GM11168 (cell line): ENCODE measurements around the gene RMND5B.
"Not testable (repeated sequence)": the region's sequence is repeated elsewhere in the genome, so short reads cannot be mapped to it uniquely, and the experiment has no call there.

Source experiments
- in situ Hi-C: fragments of 300-500 bp; cut with MboI; formaldehyde crosslinking; loops from one replicate; pipeline ENCODE4 v1.12.0; 2022; ENCODE audit warnings: low sequenced_read_pairs; ENCODE audit not compliant: unreplicated experiment

RMND5B gene

DNA sequence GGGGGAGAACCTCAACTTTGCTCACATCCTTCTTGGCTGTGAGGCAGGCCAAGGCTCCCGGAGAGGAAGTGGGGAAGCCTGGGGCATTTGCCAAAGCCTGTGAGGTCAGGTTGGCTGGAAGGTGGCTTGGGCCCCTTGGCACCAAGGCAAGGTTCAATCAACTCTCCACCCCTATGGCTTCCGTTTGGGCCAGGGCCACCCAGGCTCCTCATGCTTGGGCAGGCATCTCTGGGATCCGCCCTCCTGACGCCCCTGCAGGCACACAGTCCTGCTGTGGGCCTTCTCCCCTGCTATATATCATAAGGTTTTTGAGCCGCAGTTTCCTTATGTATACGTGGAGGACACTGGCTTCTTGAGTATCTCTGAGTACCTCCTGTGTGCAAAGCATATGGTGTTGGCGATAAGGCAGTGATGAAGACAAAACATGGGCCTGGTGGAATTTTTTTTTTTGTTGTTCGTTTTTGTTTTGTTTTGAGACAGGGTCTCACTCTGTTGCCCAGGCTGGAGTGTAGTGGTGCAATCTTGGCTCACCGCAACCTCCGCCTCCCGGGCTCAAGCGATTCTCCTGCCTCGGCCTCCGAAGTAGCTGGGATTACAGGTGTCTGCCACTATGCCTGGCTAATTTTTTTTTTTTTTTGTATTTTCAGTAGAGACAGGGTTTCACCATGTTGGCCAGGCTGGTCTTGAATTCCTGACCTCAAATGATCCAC is 3.4 kb upstream of the RMND5B start:
- in situ Hi-C loops: not testable (repeated sequence)

DNA sequence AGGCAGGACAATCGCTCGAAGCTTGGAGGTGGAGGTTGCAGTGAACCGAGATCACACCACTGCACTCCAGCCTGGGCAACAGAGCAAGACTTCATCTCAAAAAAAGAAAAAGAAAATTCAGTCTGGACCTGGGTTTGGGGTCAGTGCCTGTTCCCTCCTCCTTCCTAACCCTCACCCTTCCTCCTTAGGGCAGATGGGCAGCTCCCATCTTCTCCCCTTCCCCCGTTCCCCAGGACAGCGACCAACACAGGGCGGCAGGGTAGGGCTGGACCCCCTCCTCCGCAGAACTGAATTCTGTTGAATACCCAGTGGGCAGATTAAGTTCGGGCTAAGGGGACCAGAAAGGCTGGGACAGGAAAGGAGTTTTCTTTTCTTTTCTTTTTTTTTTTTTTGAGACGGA is 1.5 kb upstream of the RMND5B start:
- in situ Hi-C loops: no loop called here

DNA sequence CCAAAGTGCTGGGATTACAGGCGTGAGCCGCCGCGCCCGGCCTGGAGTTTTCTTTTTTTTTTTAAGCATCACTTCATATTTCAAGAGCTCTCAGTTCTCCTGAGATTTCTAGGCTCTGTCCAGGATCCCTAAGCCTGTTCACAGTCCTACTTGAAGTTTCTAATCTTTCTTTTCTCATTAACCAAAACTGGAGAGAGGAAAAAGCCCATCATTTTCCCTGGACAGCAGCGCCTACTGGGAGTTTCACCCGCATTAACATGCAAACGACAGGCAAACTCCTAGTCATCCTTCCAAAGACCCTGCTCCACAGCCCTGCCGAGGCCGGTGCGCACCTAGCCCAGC is 609 bp upstream of the RMND5B start:
- in situ Hi-C loops: not testable (repeated sequence)

DNA sequence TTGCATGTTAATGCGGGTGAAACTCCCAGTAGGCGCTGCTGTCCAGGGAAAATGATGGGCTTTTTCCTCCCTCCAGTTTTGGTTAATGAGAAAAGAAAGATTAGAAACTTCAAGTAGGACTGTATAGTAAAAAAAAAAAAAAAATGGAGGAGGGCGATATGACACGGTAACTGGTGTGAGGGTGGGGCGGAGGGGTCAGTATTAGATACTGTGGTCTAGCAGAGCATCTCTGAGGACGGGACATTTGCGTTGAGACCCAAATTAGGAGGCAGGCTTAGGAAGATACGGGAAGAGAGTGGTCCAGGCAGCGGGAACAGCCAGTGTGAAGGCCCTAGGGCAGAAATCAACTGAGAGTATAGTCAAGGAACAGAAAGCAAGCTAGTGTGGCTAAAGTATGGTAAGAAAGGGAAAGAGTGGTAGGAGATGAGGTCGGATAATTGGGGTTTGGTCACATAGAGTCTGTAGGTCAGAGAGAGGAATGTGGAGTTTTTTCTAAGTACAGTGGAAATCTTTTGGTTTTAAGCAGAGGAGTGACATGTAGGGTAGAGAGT is 707 bp downstream of the RMND5B start:
- in situ Hi-C loops: no loop called here

DNA sequence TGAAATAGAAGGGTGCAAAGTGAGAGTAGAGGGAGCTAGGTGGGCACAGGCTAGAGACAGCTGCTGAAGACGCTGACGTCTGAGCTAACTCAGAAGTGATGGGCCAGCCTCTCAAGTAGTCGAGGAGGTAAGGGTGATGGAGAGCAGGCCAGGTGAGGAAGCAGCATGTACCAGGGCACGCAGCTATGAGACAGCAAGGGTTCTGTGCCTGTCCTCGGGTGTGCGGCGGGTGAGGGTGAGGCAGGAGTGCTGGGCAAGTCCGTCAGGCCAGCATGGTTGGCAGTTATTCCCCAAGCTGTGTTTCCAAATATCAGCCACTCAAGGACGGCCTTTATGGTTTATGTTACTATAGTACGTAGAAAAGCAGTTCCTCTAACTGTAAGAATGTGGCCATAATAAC is 6.2 kb downstream of the RMND5B start:
- in situ Hi-C loops: no loop called here

DNA sequence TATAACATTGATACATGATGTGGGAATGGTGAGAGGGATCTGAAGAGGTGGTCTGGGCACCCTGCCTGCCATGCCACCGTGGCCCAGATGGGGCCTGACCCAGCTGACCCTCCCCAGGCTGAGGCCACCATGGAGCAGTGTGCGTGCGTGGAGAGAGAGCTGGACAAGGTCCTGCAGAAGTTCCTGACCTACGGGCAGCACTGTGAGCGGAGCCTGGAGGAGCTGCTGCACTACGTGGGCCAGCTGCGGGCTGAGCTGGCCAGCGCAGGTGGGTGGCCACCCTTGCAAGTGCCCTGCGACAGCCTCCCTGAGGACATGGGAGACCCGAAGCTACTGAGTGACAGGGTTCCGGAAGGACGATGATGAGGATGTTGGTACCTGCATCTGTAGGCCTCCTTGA is 7.2 kb downstream of the RMND5B start:
- in situ Hi-C loops: no loop called here

DNA sequence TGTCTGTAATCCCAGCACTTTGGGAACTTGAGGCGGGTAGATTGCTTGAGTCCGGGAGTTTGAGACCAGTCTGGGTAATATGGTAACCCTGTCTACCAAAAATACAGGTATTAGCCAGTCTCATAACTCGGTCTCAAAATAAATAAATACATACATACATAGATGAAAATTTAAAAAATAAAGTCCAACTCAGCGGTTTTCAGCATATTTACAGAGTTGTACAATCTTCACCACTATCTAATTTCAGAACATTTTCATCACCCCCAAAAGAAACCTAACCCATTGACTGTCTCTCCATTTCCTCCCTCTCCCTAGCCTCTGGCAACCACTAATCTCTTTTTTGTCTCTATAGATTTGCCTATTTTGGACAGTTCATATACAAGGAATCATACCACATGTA is 10.7 kb downstream of the RMND5B start:
- in situ Hi-C loops: loop anchor here (10.0 kb wide), 1 partner anchor 67 kb away; no protein-coding TSS in a partner anchor

DNA sequence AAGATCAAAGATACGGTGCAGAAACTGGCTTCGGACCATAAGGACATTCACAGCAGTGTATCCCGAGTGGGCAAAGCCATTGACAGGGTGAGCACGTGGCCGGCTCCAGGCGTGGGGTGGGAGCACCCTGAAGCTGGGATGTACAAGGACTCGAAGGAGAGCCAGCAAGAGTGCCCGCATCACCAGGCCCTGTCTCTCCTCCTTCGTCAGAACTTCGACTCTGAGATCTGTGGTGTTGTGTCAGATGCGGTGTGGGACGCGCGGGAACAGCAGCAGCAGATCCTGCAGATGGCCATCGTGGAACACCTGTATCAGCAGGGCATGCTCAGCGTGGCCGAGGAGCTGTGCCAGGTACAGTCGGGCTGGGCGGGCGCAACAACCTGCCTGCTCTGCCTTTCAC is 11.8 kb downstream of the RMND5B start:
- in situ Hi-C loops: loop anchor here (10.0 kb wide), 1 partner anchor 68 kb away; no protein-coding TSS in a partner anchor

DNA sequence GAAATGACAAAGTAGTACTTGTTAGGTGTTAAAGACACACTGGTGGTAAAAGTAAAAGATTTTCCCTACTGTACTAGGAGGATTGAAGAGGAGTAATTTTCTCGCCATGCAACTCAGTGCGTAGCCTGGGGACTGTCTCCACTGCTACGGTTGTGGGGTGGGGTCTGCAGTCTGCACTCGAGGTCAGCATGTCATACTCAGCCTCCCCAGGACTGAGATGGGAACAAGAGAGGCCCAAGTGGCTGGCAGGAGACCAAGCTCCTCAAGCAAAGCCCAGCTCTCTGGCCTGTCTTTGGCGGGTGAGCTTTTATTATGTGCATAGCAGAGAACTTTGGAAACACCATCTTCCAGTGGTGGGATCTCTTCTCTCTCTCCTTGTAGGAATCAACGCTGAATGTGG is 12.4 kb downstream of the RMND5B start:
- in situ Hi-C loops: loop anchor here (10.0 kb wide), 1 partner anchor 68 kb away; no protein-coding TSS in a partner anchor

DNA sequence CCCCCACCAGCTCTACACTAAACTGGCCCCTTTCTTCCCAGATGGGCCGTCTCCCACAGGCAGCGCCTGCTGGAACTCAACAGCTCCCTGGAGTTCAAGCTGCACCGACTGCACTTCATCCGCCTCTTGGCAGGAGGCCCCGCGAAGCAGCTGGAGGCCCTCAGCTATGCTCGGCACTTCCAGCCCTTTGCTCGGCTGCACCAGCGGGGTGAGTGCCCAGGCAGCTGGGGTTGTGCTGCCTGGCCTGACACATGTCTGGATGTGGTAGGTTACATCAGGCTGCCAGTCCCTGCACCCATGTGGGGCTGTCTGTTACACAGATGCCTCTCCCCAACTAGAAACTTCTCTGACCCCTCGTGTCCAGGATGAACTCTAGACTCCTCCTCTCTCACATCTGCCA is 13.1 kb downstream of the RMND5B start:
- in situ Hi-C loops: loop anchor here (10.0 kb wide), 1 partner anchor 69 kb away; no protein-coding TSS in a partner anchor

DNA sequence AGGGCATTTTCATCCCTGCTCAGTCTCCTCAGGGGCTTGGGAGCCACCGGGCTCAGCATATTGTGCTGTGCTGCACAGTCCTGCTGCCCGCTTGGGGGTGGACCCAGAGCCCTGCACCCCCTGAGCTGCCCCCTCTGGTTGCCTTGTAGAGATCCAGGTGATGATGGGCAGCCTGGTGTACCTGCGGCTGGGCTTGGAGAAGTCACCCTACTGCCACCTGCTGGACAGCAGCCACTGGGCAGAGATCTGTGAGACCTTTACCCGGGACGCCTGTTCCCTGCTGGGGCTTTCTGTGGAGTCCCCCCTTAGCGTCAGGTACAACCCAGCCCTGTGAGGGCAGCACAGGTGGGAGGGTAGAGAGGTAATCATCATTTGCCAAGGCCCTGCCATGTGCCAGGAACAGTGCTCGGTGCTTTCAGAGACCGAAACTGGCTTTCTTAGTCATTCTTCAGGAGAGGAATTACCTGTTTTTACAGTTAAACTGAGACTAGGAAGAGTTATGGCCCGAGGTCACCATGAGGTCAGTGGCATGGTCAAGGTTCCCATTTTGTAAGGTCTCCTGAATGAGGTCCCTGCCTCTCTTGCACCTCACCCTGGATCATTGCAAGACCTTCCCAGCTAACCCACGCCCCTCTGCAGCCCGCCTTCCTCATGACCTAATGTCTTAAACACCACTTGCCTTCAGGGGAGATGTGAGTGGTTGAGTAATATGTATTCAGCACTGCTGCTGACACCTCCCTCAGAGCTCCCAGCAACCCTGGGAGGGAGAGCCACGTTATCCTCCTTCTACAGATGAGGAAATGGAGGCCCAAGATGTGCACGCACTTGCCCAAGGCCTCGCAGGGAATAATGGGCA is 15.4 kb downstream of the RMND5B start:
- in situ Hi-C loops: loop anchor here (10.0 kb wide), 1 partner anchor 71 kb away; no protein-coding TSS in a partner anchor

DNA sequence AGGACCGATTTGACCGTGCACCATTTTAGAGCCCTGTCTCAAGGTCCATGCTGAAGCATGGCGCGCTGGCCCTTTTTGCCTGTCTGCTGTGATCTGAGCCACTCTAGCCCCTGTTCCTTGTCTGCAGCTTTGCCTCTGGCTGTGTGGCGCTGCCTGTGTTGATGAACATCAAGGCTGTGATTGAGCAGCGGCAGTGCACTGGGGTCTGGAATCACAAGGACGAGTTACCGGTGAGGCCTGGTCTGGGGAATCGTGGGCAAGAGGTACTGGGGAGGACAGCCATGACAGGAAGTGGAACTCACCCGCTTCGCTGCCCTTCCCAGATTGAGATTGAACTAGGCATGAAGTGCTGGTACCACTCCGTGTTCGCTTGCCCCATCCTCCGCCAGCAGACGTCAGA is 16.6 kb downstream of the RMND5B start:
- in situ Hi-C loops: loop anchor here (10.0 kb wide), 1 partner anchor 73 kb away; no protein-coding TSS in a partner anchor

DNA sequence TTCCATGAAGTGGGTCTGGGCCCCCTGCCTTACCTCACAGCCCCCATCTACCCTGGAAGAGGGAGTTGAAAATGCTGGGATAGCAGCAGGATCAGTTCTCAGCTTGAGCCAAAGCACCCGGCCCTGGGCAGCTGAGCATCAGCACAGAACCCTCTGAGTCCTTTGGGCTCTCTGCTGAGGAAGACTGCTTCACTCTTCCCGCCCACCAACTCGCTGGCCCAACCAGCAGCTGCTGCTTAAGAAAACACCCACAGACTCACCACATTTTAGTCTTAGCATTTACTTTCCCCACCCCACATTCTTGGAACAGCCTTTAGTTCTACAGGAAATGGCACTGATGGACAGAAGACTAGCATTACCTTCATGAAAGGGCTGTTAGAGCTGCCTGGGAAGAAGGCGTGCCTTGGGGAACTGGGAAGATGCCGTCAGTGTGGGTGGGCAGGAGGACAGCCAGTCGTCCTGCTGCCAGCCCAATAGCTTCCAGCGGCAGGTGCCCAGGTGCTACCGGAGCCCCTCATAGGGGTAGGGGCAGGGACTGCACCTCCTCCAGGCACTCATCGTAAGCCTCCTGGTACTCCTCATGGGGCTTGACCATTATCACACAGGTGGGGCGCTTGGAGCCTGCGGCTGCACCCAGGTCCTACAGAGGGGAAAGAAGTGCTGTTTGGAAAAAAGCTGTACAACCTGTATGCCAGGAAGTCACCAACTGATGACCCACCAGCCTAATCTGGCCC is 18.6 kb downstream of the RMND5B start:
- in situ Hi-C loops: loop anchor here (10.0 kb wide), 1 partner anchor 75 kb away; no protein-coding TSS in a partner anchor

DNA sequence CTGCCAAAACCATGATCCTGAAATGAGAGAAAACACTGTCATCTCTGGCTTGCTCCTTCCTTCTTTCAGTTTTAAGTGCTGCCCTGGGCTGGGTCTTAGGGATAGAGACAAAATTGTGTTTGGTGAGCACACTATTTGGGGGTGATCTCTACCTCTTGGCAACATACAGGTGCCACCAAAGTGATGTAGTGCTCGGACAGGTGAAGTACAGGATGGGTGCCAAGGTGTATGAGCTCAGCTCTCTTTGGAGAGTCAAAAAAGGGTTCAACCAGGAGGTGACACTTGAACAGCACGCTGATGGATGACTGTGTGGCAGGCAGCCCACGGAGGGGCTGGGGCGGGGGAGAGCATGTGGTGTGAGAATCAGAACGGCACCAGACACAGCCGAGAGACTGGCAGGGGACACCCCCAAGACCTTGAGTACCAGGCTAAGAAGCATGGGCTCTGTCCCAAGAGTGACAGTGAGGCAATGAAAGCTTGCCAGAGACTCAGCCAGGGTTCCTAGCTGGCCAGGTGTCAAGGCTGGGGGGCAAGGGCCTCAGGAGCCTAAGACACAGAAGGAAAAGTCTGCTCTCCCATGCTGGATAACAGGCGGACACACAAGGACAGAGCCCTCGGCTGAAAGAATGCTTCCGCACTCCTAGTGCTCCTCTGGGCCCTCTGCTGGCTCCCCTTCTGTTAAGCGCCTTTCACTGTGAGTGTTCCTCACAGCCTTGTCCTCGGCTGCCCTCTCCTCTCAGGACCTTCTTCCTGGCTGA is 20.3 kb downstream of the RMND5B start:
- in situ Hi-C loops: no loop called here

DNA sequence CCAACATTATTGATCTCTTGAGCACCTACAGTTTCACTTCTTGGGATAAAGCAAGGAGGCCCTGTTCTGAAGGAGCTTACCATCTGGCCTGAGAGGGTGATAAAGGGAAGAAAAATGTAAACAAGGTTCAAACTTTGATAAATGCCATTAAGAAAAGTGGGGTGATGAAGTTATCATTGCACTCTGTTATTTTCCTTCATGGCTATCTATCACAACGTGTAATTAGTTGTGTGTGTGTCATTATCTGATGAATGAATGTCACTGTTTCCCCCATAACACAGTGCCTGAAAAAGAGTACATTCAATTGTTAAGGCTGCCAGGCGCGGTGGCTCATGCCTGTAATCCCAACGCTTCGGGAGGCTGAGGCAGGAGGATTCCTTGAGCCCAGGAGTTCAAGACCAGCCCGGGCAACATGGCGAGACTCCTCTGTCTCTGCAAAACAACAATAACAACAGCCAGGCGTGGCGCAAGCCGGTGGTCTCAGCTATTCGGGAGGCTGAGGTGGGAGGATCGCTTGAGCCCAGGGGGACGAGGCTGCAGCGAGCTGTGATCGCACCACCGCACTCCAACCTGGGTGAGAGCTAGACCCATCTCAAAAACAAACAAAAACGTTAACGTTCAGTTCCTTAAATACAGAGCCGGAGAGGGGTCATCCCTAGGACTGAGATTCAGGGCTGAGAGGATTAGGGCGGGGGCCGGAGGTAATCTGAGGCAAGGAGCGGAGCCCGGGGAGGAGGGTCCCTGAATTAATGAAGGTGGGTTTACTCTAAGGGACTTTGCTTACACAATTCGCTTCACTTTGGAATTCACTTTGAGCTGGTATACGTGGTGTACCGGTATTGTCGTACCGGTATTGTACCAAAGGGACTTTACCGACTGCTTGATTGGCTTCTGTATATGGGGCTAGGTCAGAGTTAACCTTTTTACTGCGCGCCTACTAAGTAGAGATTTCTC is 22.0 kb downstream of the RMND5B start:
- in situ Hi-C loops: no loop called here

DNA sequence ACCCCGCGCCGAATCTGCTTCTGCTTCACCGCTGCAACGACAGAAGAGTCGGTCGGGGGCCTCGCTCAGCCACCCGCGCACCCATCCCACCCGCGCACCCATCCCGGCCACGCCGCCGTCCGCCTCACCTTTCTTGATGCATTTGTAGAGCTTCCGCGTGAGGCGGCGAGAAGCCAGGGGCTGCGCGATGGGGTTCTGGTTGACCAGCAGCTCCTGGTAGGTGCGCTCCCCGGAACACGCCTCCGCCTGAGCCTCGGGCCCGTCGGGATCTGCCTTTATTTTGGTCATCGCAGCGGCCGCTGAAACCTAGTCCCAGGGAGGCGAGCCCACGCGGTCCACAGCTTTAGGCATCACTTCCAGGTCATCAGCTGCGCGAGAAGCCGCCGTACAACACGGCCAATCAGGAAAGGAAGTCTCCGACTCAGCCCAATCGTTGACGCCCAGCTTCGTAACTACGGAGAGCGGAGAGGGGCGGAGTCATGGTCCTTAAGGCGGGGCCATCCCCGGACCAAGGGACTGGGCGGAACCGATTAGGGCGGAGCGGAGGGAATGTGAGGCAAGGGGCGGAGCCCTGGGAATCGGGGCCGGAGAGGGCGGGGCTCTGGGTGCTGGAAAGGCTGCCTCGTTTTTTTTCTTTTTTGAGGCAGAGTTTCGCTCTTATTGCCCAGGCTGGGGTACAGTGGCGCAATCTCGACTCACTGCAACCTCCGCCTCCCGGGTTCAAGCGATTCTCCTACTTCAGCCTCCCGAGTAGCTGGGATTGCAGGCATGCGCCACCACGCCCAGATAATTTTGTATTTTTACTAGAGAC is 22.9 kb downstream of the RMND5B start, which contains the start of gene NHP2:
Gene NHP2, minus strand, starts transcription at position 356 of the 811 bp plus-strand sequence. Its CDS starts 68 bp downstream, at position 288.
- in situ Hi-C loops: no loop called here

DNA sequence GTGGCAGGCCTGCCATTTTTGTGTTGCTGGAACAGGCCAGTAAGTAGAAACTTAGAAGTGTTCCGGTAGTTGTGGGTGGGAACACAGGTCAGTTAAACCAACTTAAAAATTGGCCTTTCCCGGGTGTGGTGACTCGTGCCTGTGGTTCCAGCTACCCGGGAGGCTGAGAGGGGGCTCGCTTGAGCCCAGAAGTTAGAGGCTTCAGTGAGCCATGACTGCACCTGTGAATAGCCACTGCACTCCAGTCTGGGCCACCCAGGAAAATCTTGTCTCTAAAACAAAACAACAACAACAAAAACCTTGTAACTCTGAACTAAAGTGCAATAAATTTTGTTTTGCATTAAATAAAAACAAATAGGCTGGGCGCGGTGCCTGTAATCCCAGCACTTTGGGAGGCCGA is 24.3 kb downstream of the RMND5B start:
- in situ Hi-C loops: no loop called here
